Gastrocnemius medialis (tissue), 4 donors: ENCODE data around the gene LNX2.

Source experiments
- POLR2A ChIP-seq, 2 donors: fragments of 450-650 bp; IDR thresholded peaks; one replicate each; pipeline ENCODE4 v1.6.1; 2017; ENCODE audit warnings: antibody characterized with exemption in 2 of 2, mild to moderate bottlenecking in 2 of 2, moderate library complexity in 2 of 2
- TF ChIP-seq, protein P1 (sequence below), 5 experiments: fragments of 450-650 bp in 3 of 5; fragments of 200-600 bp in 2 of 5; sonication (generic) in 2 of 5; IDR thresholded peaks in 4 of 5; conservative IDR thresholded peaks in 1 of 5; 1 replicate in 4 of 5; 2 replicates in 1 of 5; pipeline ENCODE4 v1.5.1; 2016 to 2019; ENCODE audit warnings: antibody characterized with exemption in 5 of 5, mild to moderate bottlenecking in 3 of 5, moderate library complexity in 3 of 5

DNA sequence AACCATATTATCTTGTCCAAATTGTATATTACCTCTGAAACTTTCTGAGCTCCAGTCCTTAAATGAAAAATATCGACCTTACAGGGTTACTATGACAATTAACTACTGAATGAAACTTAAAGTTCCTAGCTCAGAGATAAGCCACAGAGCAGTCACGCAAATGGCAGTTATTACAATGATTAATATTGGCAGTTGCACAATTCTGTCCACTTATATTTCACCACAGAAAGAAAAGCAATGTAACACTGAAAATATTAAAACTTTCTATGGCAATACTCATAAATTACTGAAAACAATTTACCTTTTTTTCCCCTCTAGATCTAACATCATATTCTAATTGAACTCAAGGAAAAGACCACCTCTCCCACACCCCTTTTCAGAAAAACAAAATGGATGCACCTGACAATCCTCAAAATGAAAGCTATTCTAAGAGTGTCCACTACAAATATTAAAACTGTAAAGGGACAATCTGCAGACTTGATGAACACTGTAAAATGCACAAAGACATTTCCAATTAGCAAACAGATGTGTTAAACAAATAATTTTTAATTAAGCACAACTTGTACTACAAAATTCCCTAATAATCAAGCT lies 14.6 kb downstream of the LNX2 start:
- TF ChIP-seq POLR2A (IDR thresholded peaks at IDR 0.05), result no peak
- TF ChIP-seq, protein P1, sequence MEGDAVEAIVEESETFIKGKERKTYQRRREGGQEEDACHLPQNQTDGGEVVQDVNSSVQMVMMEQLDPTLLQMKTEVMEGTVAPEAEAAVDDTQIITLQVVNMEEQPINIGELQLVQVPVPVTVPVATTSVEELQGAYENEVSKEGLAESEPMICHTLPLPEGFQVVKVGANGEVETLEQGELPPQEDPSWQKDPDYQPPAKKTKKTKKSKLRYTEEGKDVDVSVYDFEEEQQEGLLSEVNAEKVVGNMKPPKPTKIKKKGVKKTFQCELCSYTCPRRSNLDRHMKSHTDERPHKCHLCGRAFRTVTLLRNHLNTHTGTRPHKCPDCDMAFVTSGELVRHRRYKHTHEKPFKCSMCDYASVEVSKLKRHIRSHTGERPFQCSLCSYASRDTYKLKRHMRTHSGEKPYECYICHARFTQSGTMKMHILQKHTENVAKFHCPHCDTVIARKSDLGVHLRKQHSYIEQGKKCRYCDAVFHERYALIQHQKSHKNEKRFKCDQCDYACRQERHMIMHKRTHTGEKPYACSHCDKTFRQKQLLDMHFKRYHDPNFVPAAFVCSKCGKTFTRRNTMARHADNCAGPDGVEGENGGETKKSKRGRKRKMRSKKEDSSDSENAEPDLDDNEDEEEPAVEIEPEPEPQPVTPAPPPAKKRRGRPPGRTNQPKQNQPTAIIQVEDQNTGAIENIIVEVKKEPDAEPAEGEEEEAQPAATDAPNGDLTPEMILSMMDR (IDR thresholded peaks at IDR 0.05 in 4 of 5, conservative IDR thresholded peaks at IDR 0.05 in 1 of 5), result no peak
